Esophagus muscularis mucosa (tissue), 4 donors: Measurements from ENCODE around the gene MAP3K15.

Source experiments
- CTCF ChIP-seq, 3 experiments: fragments of 200-600 bp in 2 of 3; fragments of 450-650 bp in 1 of 3; sonication (generic) in 2 of 3; IDR thresholded peaks; one replicate each; pipeline ENCODE4 v1.5.1; 2017 to 2019; ENCODE audit warnings: antibody characterized with exemption in 3 of 3, mild to moderate bottlenecking in 2 of 3, moderate library complexity in 1 of 3
- EP300 ChIP-seq: sonication (generic); formaldehyde crosslinking; IDR thresholded peaks from one replicate; pipeline ENCODE4 v1.6.1; 2017; ENCODE audit warnings: antibody characterized with exemption
- POLR2A ChIP-seq: fragments of 450-650 bp; IDR thresholded peaks from one replicate; pipeline ENCODE4 v1.6.1; 2017; ENCODE audit warnings: antibody characterized with exemption, moderate library complexity, mild to moderate bottlenecking, low read depth
- POLR2AphosphoS5 ChIP-seq, 2 donors: sonication (generic); formaldehyde crosslinking; IDR thresholded peaks; one replicate each; pipeline ENCODE4 v1.6.1; 2017; ENCODE audit warnings: antibody characterized with exemption in 2 of 2

- TF ChIP-seq CTCF (IDR thresholded peaks at IDR 0.05) (no peak), POLR2A (no peak), EP300 (no peak), POLR2AphosphoS5 (IDR thresholded peaks at IDR 0.05) (no peak)
These were observed 25.9 kb upstream of the MAP3K15 start for GRCh38 chrX:19541196-19541595.
